BE2C (cell line): ENCODE measurements around the gene CFAP70.

Experiments used
- DNase-seq: peaks from one replicate; pipeline ENCODE4 v3.0.0-alpha.2; 2020
- H3K27me3 ChIP-seq: fragments of 250-450 bp; sonication (Bioruptor Pico); 2 replicates; pipeline ENCODE4 v1.5.1; 2020; ENCODE audit warnings: mild to moderate bottlenecking
- H3K36me3 ChIP-seq: fragments of 250-450 bp; sonication (Bioruptor Pico); 2 replicates; pipeline ENCODE4 v1.5.1; 2020; ENCODE audit warnings: mild to moderate bottlenecking
- H3K4me1 ChIP-seq: fragments of 250-450 bp; sonication (Bioruptor Pico); 2 replicates; pipeline ENCODE4 v1.5.1; 2020
- H3K4me3 ChIP-seq: 2 replicates; pipeline ENCODE4 v1.5.1; 2011; ENCODE audit warnings: low read depth, low read length
- H3K9me3 ChIP-seq: fragments of 250-450 bp; sonication (Bioruptor Pico); 2 replicates; pipeline ENCODE4 v1.5.1; 2020
- TF ChIP-seq, protein P1 (sequence below): IDR thresholded peaks from 2 replicates; pipeline ENCODE4 v1.5.1; 2012; ENCODE audit warnings: mild to moderate bottlenecking, low read depth, low read length

CFAP70 gene

DNA sequence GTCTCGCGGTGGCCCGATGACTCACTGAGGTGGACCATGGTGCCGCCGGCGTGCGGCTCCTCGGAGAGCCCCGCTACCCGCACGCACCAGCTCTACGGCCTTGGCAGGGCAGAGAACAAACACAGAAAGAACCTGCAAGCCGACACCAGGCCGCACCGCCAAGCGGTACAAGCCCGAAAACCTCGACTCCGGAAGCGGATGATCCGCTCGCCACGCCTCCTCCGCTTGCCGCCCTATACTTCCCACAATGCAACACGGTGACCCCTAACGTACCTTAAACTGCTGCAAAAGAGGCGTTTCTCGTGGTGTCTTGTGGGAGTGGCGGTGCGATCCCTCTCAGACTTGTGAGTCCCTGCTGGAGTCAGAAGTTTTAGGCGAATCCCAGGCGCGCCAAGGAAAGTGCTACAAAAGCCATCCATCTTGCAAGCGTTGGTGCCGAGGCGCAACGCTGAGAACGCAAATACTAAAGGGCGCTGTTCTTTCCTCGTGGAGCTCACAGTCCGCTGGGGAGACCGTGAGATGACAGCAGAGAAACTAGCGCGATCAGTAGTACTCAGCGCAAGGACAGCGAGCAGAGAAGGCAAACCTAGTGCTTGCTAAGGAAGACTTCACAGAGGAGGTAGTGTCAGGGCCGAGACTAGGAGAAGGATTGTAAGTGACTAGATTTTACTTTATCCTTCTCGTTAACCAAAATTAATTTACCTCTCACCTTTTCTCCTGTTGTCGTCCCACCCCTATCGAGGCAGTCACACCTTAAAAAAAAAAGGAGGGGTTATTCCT lies 106.0 kb downstream of the CFAP70 start, which contains the start of gene MRPS16:
MRPS16 (minus strand) TSS at position 200 of the 780 bp plus-strand sequence; CDS start at position 38, 162 bp downstream.
- TF ChIP-seq, protein P1, sequence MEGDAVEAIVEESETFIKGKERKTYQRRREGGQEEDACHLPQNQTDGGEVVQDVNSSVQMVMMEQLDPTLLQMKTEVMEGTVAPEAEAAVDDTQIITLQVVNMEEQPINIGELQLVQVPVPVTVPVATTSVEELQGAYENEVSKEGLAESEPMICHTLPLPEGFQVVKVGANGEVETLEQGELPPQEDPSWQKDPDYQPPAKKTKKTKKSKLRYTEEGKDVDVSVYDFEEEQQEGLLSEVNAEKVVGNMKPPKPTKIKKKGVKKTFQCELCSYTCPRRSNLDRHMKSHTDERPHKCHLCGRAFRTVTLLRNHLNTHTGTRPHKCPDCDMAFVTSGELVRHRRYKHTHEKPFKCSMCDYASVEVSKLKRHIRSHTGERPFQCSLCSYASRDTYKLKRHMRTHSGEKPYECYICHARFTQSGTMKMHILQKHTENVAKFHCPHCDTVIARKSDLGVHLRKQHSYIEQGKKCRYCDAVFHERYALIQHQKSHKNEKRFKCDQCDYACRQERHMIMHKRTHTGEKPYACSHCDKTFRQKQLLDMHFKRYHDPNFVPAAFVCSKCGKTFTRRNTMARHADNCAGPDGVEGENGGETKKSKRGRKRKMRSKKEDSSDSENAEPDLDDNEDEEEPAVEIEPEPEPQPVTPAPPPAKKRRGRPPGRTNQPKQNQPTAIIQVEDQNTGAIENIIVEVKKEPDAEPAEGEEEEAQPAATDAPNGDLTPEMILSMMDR = no peak; the same call in 1 of the 2 replicates
- H3K4me1 ChIP-seq = no peaks in the 10 kb centered on the region; the same call in 1 of the 2 replicates
- H3K36me3 ChIP-seq = no peaks in the 10 kb centered on the region; the same call in 1 of the 2 replicates
- no peaks in the 10 kb centered on the region for H3K9me3 ChIP-seq
- peak within 1 kb of the TSS; percentile 100 for H3K4me3 ChIP-seq
- H3K27me3 ChIP-seq = no peaks in the 10 kb centered on the region
- DNase-seq = peak; percentile 93

DNA sequence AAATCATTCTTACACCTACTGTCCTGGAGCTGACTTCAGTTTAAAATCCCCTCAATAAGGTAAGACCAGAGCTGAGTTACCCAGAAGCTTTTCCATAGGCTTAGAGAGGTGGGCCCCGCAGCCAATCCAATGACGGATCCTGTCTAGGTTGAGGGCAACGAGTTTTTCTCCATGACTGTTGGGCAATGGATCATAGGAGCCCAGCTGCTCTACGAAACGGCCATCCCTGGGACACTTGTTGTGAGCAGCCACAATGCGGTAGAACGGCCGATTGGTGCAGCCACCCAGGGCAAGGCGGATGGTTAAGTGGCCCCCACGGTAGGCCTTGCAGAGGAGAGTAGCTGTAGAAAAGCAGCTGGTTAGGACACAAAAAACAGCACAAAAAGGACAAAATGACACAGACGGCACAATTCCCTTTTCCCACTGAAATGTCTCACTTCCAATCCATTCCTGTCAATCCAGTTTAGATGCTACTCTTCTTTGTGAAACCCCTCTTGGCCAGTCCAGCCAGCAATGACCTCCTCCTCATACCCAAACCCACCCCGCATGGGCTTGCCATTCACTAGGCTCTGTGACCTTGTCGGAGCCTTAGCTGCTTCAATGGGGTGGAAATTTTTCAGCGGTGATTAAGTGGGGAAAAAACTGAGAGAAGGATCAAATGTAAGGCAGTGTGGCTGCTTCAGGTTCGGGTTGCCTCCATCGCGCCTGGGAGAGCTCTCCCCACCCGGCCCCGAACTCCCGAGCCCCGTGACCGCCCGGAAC lies 106.8 kb downstream of the CFAP70 start:
- H3K4me1 ChIP-seq = no peaks in the 10 kb centered on the region; the same call in 1 of the 2 replicates
- TF ChIP-seq, protein P1 = no peak
- no peaks in the 10 kb centered on the region for H3K27me3 ChIP-seq
- H3K36me3 ChIP-seq = no peaks in the 10 kb centered on the region; the same call in 1 of the 2 replicates
- peak; percentile 22 for DNase-seq
- peak overlapping the region; percentile 100 for H3K4me3 ChIP-seq
- H3K9me3 ChIP-seq = no peaks in the 10 kb centered on the region

DNA sequence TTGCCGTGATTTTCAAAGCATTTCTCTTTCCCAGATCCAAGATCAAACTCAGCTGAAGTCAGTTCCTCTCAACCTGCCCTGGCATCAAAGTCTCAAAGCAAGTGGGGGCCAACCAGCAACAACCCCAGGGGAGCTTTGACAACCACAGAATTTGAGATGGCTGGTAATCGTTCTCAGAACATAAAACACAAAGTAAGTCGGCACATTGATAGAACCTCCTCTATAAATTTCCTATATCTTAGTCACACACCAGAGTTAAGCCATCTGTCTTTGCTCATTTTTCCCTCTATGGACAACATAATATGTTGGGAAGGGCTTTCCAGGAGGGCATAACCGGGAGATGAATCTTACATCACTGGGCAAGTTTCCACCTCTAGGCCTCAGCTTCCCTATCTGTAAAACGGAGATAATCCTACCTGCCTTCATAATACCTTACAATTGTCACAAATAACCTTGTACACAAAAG lies 110.4 kb downstream of the CFAP70 start:
- H3K27me3 ChIP-seq = no peaks in the 10 kb centered on the region
- no peaks in the 10 kb centered on the region; the same call in 1 of the 2 replicates for H3K4me1 ChIP-seq
- TF ChIP-seq, protein P1 = no peak
- H3K4me3 ChIP-seq = no peak overlapping the region
- DNase-seq = no peak
- H3K9me3 ChIP-seq = no peaks in the 10 kb centered on the region
- H3K36me3 ChIP-seq = peaks cover 22% of the 10 kb centered on the region

DNA sequence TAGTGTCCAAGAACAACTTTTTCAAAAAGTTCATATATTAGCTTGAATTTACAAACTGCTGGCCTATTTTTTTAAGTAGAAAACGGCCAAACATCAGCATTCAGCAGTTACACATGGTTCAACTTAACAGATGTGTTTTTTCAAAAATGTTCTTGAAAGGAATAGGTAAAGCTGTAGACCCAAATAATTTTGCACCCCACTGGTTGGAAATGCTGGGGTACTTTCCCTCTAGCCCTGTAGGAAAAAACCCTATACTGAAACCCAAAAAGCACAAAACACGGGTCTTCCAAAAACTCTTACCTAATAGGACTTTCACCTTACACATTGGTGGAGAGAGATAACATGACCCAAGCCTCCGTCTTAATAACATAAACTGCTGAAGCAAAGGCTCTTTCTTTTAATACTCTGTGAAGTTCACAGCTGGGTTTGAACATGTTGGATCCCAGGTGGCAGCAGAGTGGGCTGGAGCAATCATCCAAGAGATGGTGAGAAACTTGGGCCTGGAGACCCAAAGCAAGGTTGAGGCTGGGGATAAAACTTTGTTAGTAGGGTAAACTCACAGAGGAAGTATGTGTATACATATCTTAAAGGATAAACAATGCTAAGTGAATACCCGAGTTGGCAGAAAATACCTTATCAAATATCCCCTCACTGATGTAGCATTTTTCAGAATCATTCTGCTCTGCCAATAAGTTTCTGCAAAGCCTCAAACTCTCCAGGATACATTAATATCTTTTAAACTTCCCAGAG lies 111.0 kb downstream of the CFAP70 start:
- no peak for DNase-seq
- Histone ChIP-seq H3K4me3 (peak overlapping the region; percentile 91), H3K36me3 (peaks cover 23% of the 10 kb centered on the region), H3K4me1 (no peaks in the 10 kb centered on the region; the same call in 1 of the 2 replicates), H3K9me3 (no peaks in the 10 kb centered on the region), H3K27me3 (no peaks in the 10 kb centered on the region)
- TF ChIP-seq, protein P1 = no peak

DNA sequence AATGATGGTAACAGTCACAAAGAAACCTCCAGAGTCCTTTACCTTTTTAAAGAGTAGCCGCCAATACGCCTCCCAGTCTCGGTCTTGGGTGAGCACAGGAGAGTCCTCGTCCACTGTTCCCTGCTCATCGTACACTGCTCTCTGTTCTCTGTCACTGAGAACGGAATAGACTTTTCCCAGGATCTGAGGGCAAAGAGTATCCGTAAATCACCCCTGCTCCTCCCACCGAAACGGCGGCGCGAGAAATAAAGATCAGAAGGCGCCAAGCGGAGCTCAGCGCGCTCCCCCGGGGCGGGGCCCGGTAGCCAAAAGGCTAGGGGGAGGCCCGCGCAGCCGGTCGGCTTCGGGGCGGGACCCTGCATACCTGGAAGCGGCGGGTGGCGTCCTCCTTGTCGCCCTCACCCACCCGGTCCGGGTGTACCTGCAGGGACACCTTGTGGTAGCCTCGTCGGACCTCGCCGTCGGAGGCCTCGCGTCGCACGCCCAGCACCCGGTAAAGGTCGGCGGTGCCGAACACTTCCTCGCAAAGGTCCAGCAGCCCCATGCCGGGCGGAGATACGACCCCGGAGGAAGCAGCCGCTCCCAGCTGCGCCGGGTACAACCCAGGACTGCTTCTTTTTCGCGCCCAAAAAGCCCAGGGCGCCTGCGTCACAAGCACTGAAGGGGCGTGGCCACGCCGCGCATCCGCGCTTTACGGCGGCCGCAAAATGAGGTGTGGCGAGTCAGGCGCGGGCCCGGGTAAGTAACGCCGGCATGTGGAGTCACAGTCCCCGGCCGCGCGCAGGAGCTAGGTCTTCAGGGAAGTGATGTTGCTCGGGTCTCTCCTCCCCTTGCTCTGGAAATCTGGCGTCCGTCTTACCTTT lies 111.8 kb downstream of the CFAP70 start, which contains the start of gene DNAJC9:
DNAJC9 (minus strand) TSS at position 610 of the 863 bp plus-strand sequence; CDS start at position 544, 66 bp downstream.
- peak; percentile 96 for DNase-seq
- Histone ChIP-seq H3K36me3 (peaks cover 25% of the 10 kb centered on the region), H3K9me3 (no peaks in the 10 kb centered on the region), H3K4me3 (peak within 1 kb of the TSS; percentile 91), H3K4me1 (no peaks in the 10 kb centered on the region; the same call in 1 of the 2 replicates), H3K27me3 (no peaks in the 10 kb centered on the region)
- TF ChIP-seq, protein P1 = no peak
